Measurements from ENCODE around the gene ZSWIM5.

The ZSWIM5 gene

GRCh38 chr1:45215485-45216199, 9.2 kb upstream of the ZSWIM5 start:
- H4K12ac ChIP-seq (ENCODE audit: low read depth, low read length): no peak overlapping the region
- H2BK5ac ChIP-seq (ENCODE audit: low read depth, low read length, poor library complexity): no peak overlapping the region
- H2BK12ac ChIP-seq (ENCODE audit: low read length): no peak overlapping the region
- DNase-seq: no peak
- H2AFZ ChIP-seq (ENCODE audit: insufficient read depth, low read length, poor library complexity): no peak overlapping the region
- no peaks in the 10 kb centered on the region for H3K79me1 ChIP-seq (ENCODE audit: low read length)
- no peak overlapping the region for H3K4me2 ChIP-seq (ENCODE audit: low read length)
- H3K4me3 ChIP-seq (ENCODE audit: low read depth, low read length): no peak overlapping the region
- H3K4ac ChIP-seq (ENCODE audit: low read depth, low read length): no peak overlapping the region
- H3K14ac ChIP-seq (ENCODE audit: low read length): no peak overlapping the region
- H3K9me3 ChIP-seq (ENCODE audit: insufficient read depth, low read depth, low read length): no peaks in the 10 kb centered on the region
- no peaks in the 10 kb centered on the region for H3K79me2 ChIP-seq (ENCODE audit: control insufficient read depth, insufficient read depth, low read length, poor library complexity)
- no peak overlapping the region for H2BK120ac ChIP-seq (ENCODE audit: insufficient read depth, low read length, poor library complexity)
- H4K8ac ChIP-seq (ENCODE audit: low read depth, low read length): no peak overlapping the region
- no peaks in the 10 kb centered on the region for H3K27me3 ChIP-seq (ENCODE audit: insufficient read depth, low read length)
- WGBS (ENCODE audit: extremely low coverage, insufficient coverage, insufficient read length): no CpG with 5 or more reads among the region's 3 CpGs
- no peak overlapping the region for H2AK5ac ChIP-seq (ENCODE audit: low read length)
- H3K9ac ChIP-seq (ENCODE audit: low read length): no peak overlapping the region
- H3K18ac ChIP-seq (ENCODE audit: low read length): no peak overlapping the region
- H4K91ac ChIP-seq (ENCODE audit: low read depth, low read length): no peak overlapping the region
- H3K23ac ChIP-seq (ENCODE audit: low read length): no peak overlapping the region
- no peaks in the 10 kb centered on the region for H3K4me1 ChIP-seq (ENCODE audit: control insufficient read depth in 1 of 2, insufficient read depth in 2 of 2, low read length in 2 of 2)
- no peak overlapping the region for H3K27ac ChIP-seq (ENCODE audit: low read depth, low read length)
- H3K36me3 ChIP-seq (ENCODE audit: control insufficient read depth in 1 of 2, insufficient read depth in 2 of 2, low read length in 2 of 2): no peaks in the 10 kb centered on the region

- H2AFZ ChIP-seq (ENCODE audit: insufficient read depth, low read length, poor library complexity): no peak overlapping the region
- no peak overlapping the region for H3K23ac ChIP-seq (ENCODE audit: low read length)
- H2BK5ac ChIP-seq (ENCODE audit: low read depth, low read length, poor library complexity): no peak overlapping the region
- no peaks in the 10 kb centered on the region for H3K27me3 ChIP-seq (ENCODE audit: insufficient read depth, low read length)
- no peak overlapping the region for H2BK120ac ChIP-seq (ENCODE audit: insufficient read depth, low read length, poor library complexity)
- no peak overlapping the region for H3K27ac ChIP-seq (ENCODE audit: low read depth, low read length)
- H3K9me3 ChIP-seq (ENCODE audit: insufficient read depth, low read depth, low read length): no peaks in the 10 kb centered on the region
- no peak overlapping the region for H3K4ac ChIP-seq (ENCODE audit: low read depth, low read length)
- no peak overlapping the region for H4K12ac ChIP-seq (ENCODE audit: low read depth, low read length)
- H3K14ac ChIP-seq (ENCODE audit: low read length): no peak overlapping the region
- H3K79me2 ChIP-seq (ENCODE audit: control insufficient read depth, insufficient read depth, low read length, poor library complexity): no peaks in the 10 kb centered on the region
- no peaks in the 10 kb centered on the region for H3K36me3 ChIP-seq (ENCODE audit: control insufficient read depth in 1 of 2, insufficient read depth in 2 of 2, low read length in 2 of 2)
- H3K79me1 ChIP-seq (ENCODE audit: low read length): no peaks in the 10 kb centered on the region
- no peak overlapping the region for H2AK5ac ChIP-seq (ENCODE audit: low read length)
- no CpG with 5 or more reads among the region's 1 CpG for WGBS (ENCODE audit: extremely low coverage, insufficient coverage, insufficient read length)
- H3K4me3 ChIP-seq (ENCODE audit: low read depth, low read length): no peak overlapping the region
- DNase-seq: no peak
- no peak overlapping the region for H4K91ac ChIP-seq (ENCODE audit: low read depth, low read length)
- H4K8ac ChIP-seq (ENCODE audit: low read depth, low read length): no peak overlapping the region
- no peak overlapping the region for H3K18ac ChIP-seq (ENCODE audit: low read length)
- H3K9ac ChIP-seq (ENCODE audit: low read length): no peak overlapping the region
- no peak overlapping the region for H2BK12ac ChIP-seq (ENCODE audit: low read length)
- no peaks in the 10 kb centered on the region for H3K4me1 ChIP-seq (ENCODE audit: control insufficient read depth in 1 of 2, insufficient read depth in 2 of 2, low read length in 2 of 2)
- no peak overlapping the region for H3K4me2 ChIP-seq (ENCODE audit: low read length)
These were observed 7.5 kb upstream of the ZSWIM5 start for GRCh38 chr1:45213892-45214291.

GRCh38 chr1:45211076-45211475, 4.7 kb upstream of the ZSWIM5 start:
- no CpG with 5 or more reads among the region's 3 CpGs for WGBS (ENCODE audit: extremely low coverage, insufficient coverage, insufficient read length)
- no peak for DNase-seq
- Histone ChIP-seq H3K9me3 (ENCODE audit: insufficient read depth, low read depth, low read length) (no peaks in the 10 kb centered on the region), H3K23ac (ENCODE audit: low read length) (no peak overlapping the region), H2AK5ac (ENCODE audit: low read length) (no peak overlapping the region), H3K4ac (ENCODE audit: low read depth, low read length) (no peak overlapping the region), H3K4me2 (ENCODE audit: low read length) (no peak overlapping the region), H2BK12ac (ENCODE audit: low read length) (no peak overlapping the region), H3K14ac (ENCODE audit: low read length) (no peak overlapping the region), H3K9ac (ENCODE audit: low read length) (no peak overlapping the region), H3K4me3 (ENCODE audit: low read depth, low read length) (no peak overlapping the region), H4K12ac (ENCODE audit: low read depth, low read length) (no peak overlapping the region), H3K18ac (ENCODE audit: low read length) (no peak overlapping the region), H3K27me3 (ENCODE audit: insufficient read depth, low read length) (peaks cover 7% of the 10 kb centered on the region), H3K4me1 (ENCODE audit: control insufficient read depth in 1 of 2, insufficient read depth in 2 of 2, low read length in 2 of 2) (peaks cover 4% of the 10 kb centered on the region in 2 experiments), H2BK5ac (ENCODE audit: low read depth, low read length, poor library complexity) (no peak overlapping the region), H3K79me2 (ENCODE audit: control insufficient read depth, insufficient read depth, low read length, poor library complexity) (no peaks in the 10 kb centered on the region), H4K91ac (ENCODE audit: low read depth, low read length) (no peak overlapping the region), H2AFZ (ENCODE audit: insufficient read depth, low read length, poor library complexity) (no peak overlapping the region), H3K79me1 (ENCODE audit: low read length) (no peaks in the 10 kb centered on the region), H3K27ac (ENCODE audit: low read depth, low read length) (no peak overlapping the region), H4K8ac (ENCODE audit: low read depth, low read length) (no peak overlapping the region), H3K36me3 (ENCODE audit: control insufficient read depth in 1 of 2, insufficient read depth in 2 of 2, low read length in 2 of 2) (no peaks in the 10 kb centered on the region), H2BK120ac (ENCODE audit: insufficient read depth, low read length, poor library complexity) (no peak overlapping the region)

GRCh38 chr1:45206808-45207623, 611 bp upstream of the ZSWIM5 start:
- H4K12ac ChIP-seq (ENCODE audit: low read depth, low read length): no peak overlapping the region
- no peak overlapping the region for H3K27ac ChIP-seq (ENCODE audit: low read depth, low read length)
- no peaks in the 10 kb centered on the region for H3K79me2 ChIP-seq (ENCODE audit: control insufficient read depth, insufficient read depth, low read length, poor library complexity)
- no peaks in the 10 kb centered on the region for H3K79me1 ChIP-seq (ENCODE audit: low read length)
- no peak overlapping the region for H2BK120ac ChIP-seq (ENCODE audit: insufficient read depth, low read length, poor library complexity)
- no peak overlapping the region for H3K23ac ChIP-seq (ENCODE audit: low read length)
- H2BK12ac ChIP-seq (ENCODE audit: low read length): no peak overlapping the region
- H3K4me1 ChIP-seq (ENCODE audit: control insufficient read depth in 1 of 2, insufficient read depth in 2 of 2, low read length in 2 of 2): peaks cover 4 to 8% of the 10 kb centered on the region in 2 experiments
- H2AK5ac ChIP-seq (ENCODE audit: low read length): no peak overlapping the region
- H3K36me3 ChIP-seq (ENCODE audit: control insufficient read depth in 1 of 2, insufficient read depth in 2 of 2, low read length in 2 of 2): no peaks in the 10 kb centered on the region
- no peak overlapping the region for H3K9ac ChIP-seq (ENCODE audit: low read length)
- no peak overlapping the region for H3K4ac ChIP-seq (ENCODE audit: low read depth, low read length)
- DNase-seq: no peak
- H3K27me3 ChIP-seq (ENCODE audit: insufficient read depth, low read length): peaks cover 13% of the 10 kb centered on the region
- no peak overlapping the region for H3K14ac ChIP-seq (ENCODE audit: low read length)
- H2BK5ac ChIP-seq (ENCODE audit: low read depth, low read length, poor library complexity): no peak overlapping the region
- H2AFZ ChIP-seq (ENCODE audit: insufficient read depth, low read length, poor library complexity): no peak overlapping the region
- H3K18ac ChIP-seq (ENCODE audit: low read length): no peak overlapping the region
- no peaks in the 10 kb centered on the region for H3K9me3 ChIP-seq (ENCODE audit: insufficient read depth, low read depth, low read length)
- H3K4me3 ChIP-seq (ENCODE audit: low read depth, low read length): peak overlapping the region; percentile 78
- H4K8ac ChIP-seq (ENCODE audit: low read depth, low read length): no peak overlapping the region
- no peak overlapping the region for H4K91ac ChIP-seq (ENCODE audit: low read depth, low read length)
- no CpG with 5 or more reads among the region's 18 CpGs for WGBS (ENCODE audit: extremely low coverage, insufficient coverage, insufficient read length)
- H3K4me2 ChIP-seq (ENCODE audit: low read length): peak overlapping the region; percentile 69

Measured in trophoblast cell (in vitro differentiated cells and primary cell).